PC-3 (cell line): ENCODE measurements around the gene SKIDA1. TPM values are rescaled to one million over a fixed set of nuclear protein-coding genes. Genes with fewer than 3 reads are reported as not detected.

Experiments
- ATAC-seq: fragments of 200-7000 bp; cut with Tn5 transposase; 2 replicates; pipeline ENCODE4 v1.9.1; 2020; ENCODE audit warnings: mild to moderate bottlenecking, moderate library complexity
- BruUV-seq: library from RNA; stranded (reverse); fragments of 400-500 nt; replicated peaks from 2 replicates; lab custom pipeline; 2021; lab: Mats Ljungman, UMichigan
- CTCF ChIA-PET: fragments of 300-600 bp; sonication (Branson Sonifier 250); formaldehyde crosslinking; loops from one replicate; lab custom pipeline; 2022; ENCODE audit warnings: antibody characterized with exemption; lab: Charles Lee
- POLR2A ChIA-PET: fragments of 300-600 bp; sonication (Branson Sonifier 250); formaldehyde crosslinking; loops from one replicate; lab custom pipeline; 2022; ENCODE audit warnings: antibody characterized with exemption; ENCODE audit not compliant: unreplicated experiment; lab: Charles Lee
- DNase-seq: peaks from one replicate; pipeline ENCODE4 v3.0.0-alpha.2; 2015
- H2AFZ ChIP-seq: fragments of 300-600 bp; sonication (generic); 2 replicates; pipeline ENCODE4 v1.6.0; 2016; ENCODE audit warnings: antibody characterized with exemption, low read length
- H3F3A ChIP-seq: fragments of 300-600 bp; sonication (generic); one replicate; pipeline ENCODE4 v1.6.0; 2017; ENCODE audit warnings: antibody characterized with exemption, low read length, control low read depth, mild to moderate bottlenecking; ENCODE audit not compliant: unreplicated experiment
- H3K27ac ChIP-seq: fragments of 300-600 bp; sonication (generic); 2 replicates; pipeline ENCODE4 v1.5.1; 2016; ENCODE audit warnings: mild to moderate bottlenecking, low read length
- H3K27me3 ChIP-seq: fragments of 300-600 bp; sonication (generic); 2 replicates; pipeline ENCODE4 v1.6.1; 2016; ENCODE audit warnings: low read length, mixed read lengths
- H3K36me3 ChIP-seq: fragments of 300-600 bp; sonication (generic); 2 replicates; pipeline ENCODE4 v1.6.1; 2016; ENCODE audit warnings: low read depth, mixed run types, low read length, mixed read lengths
- H3K4me1 ChIP-seq: fragments of 300-600 bp; sonication (generic); 2 replicates; pipeline ENCODE4 v1.5.1; 2016; ENCODE audit warnings: low read length; ENCODE audit not compliant: insufficient read depth
- H3K4me2 ChIP-seq: fragments of 300-600 bp; sonication (generic); 2 replicates; pipeline ENCODE4 v1.6.0; 2016; ENCODE audit warnings: low read length
- H3K4me3 ChIP-seq: fragments of 300-600 bp; sonication (generic); 2 replicates; pipeline ENCODE4 v1.5.1; 2016; ENCODE audit warnings: mild to moderate bottlenecking, low read length, mixed read lengths
- H3K79me2 ChIP-seq: fragments of 300-600 bp; sonication (generic); 2 replicates; pipeline ENCODE4 v1.6.1; 2017; ENCODE audit warnings: low read length, mixed read lengths
- H3K9ac ChIP-seq: fragments of 300-600 bp; sonication (generic); 2 replicates; pipeline ENCODE4 v1.6.0; 2016; ENCODE audit warnings: mild to moderate bottlenecking, low read length
- H3K9me2 ChIP-seq: fragments of 300-600 bp; sonication (generic); replicated peaks from 2 replicates; pipeline ENCODE4 v1.6.1; 2016; ENCODE audit warnings: mixed run types, low read length, mixed read lengths
- H3K9me3 ChIP-seq: fragments of 300-600 bp; sonication (generic); 2 replicates; pipeline ENCODE4 v1.6.1; 2016; ENCODE audit warnings: low read length, mixed read lengths
- H4K20me1 ChIP-seq: fragments of 300-600 bp; sonication (generic); 2 replicates; pipeline ENCODE4 v1.6.1; 2016; ENCODE audit warnings: low read length, mixed read lengths
- CTCF ChIP-seq: fragments of 300-600 bp; sonication (generic); conservative IDR thresholded peaks from 2 replicates; pipeline ENCODE4 v1.5.1; 2017; ENCODE audit warnings: antibody characterized with exemption, low read depth, mild to moderate bottlenecking, low read length
- EZH2 ChIP-seq: fragments of 300-600 bp; sonication (generic); IDR thresholded peaks from one replicate; pipeline ENCODE4 v1.6.1; 2017; ENCODE audit warnings: antibody characterized with exemption, mild to moderate bottlenecking, low read length; ENCODE audit not compliant: unreplicated experiment
- EZH2phosphoT487 ChIP-seq: fragments of 300-600 bp; sonication (generic); IDR thresholded peaks from 2 replicates; pipeline ENCODE4 v1.6.1; 2018; ENCODE audit warnings: mild to moderate bottlenecking, antibody characterized with exemption, low read length, borderline replicate concordance
- intact Hi-C: fragments of 100-400 bp; cut with micrococcal nuclease; formaldehyde crosslinking; loops from 2 replicates; pipeline ENCODE4 v1.9.0; 2023
- total RNA-seq: library from RNA; depleted of rRNA; stranded (reverse); fragments of >200 nt; gene quantifications from 2 replicates; pipeline ENCODE4 v1.2.3, GENCODE V29; 2014

Gene SKIDA1
- total RNA-seq, 1 experiment from 2014 or later, result 0.26 TPM

DNA sequence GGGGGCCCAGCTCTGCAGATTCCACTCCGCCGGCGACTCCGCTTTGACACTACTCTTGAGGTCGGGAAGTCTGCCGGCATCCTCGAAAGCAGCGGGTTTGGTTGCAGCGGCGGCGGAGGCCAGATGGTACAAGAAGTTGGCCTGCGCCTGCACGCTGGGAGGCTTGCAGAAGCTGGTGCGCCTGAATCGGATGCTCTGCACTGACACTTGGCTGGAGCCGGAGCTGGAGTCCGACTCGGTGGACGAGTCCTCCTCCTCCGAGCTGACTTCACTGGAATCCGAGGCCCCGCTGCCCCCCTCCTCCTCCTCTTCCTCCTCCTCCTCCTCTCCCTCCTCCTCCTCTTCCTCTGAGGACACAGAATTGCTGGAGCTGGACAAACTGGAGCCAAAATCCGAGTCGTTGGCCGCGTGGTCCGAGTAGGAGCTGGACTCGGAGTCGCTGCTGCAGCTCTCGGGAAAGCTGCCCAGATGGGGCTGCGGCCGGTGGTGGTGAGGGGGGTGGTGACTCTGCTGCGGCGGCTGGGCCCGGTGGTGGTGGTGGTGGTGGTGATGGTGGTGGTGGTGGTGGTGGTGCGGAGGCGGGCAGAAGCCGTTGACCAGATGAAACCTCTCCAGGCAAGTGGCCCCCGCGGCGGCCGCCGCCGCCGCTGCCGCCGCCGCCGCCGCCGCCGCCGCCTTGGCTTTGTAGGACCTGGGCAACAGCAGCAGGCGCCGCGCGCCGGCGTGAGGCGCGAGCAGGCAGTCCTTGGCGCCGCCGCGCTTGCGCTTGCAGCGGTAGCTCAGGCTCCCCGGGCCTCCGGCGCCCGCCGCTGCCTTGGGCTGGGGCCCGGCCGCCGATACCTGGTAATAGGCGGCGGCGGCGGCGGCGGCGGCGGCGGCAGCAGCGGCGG is 9.0 kb downstream of the SKIDA1 start:
- intact Hi-C loops, result no loop called here
- peak overlapping the region; percentile 94 for H3K4me2 ChIP-seq
- DNase-seq (peak; percentile 55), ATAC-seq (peak; percentile 60)
- peak overlapping the region; percentile 86 for H3K4me3 ChIP-seq
- POLR2A ChIA-PET, result interaction anchor here (0.6 kb wide), 1 partner anchor 286 kb away, joined by 4 read pairs; no protein-coding TSS in a partner anchor
- peak overlapping the region; percentile 84 for H2AFZ ChIP-seq
- H4K20me1 ChIP-seq, result no peaks in the 10 kb centered on the region
- H3K27ac ChIP-seq, result no peak overlapping the region
- no peaks in the 10 kb centered on the region for H3K27me3 ChIP-seq
- no peaks in the 10 kb centered on the region for H3K79me2 ChIP-seq
- CTCF ChIA-PET, result interaction anchor here (0.7 kb wide), 1 partner anchor 21 kb away, joined by 3 read pairs; no protein-coding TSS in a partner anchor
- no peaks in the 10 kb centered on the region for H3K9me2 ChIP-seq
- H3F3A ChIP-seq, result no peaks in the 10 kb centered on the region
- H3K36me3 ChIP-seq, result no peaks in the 10 kb centered on the region
- TF ChIP-seq CTCF, result no peak
- no peak for TF ChIP-seq EZH2
- TF ChIP-seq EZH2phosphoT487, result no peak
- H3K9me3 ChIP-seq, result no peaks in the 10 kb centered on the region
- H3K4me1 ChIP-seq, result peaks cover 17% of the 10 kb centered on the region
- no TSS peak for BruUV-seq
- H3K9ac ChIP-seq, result peak overlapping the region; percentile 46; the same call in 1 of the 2 replicates

DNA sequence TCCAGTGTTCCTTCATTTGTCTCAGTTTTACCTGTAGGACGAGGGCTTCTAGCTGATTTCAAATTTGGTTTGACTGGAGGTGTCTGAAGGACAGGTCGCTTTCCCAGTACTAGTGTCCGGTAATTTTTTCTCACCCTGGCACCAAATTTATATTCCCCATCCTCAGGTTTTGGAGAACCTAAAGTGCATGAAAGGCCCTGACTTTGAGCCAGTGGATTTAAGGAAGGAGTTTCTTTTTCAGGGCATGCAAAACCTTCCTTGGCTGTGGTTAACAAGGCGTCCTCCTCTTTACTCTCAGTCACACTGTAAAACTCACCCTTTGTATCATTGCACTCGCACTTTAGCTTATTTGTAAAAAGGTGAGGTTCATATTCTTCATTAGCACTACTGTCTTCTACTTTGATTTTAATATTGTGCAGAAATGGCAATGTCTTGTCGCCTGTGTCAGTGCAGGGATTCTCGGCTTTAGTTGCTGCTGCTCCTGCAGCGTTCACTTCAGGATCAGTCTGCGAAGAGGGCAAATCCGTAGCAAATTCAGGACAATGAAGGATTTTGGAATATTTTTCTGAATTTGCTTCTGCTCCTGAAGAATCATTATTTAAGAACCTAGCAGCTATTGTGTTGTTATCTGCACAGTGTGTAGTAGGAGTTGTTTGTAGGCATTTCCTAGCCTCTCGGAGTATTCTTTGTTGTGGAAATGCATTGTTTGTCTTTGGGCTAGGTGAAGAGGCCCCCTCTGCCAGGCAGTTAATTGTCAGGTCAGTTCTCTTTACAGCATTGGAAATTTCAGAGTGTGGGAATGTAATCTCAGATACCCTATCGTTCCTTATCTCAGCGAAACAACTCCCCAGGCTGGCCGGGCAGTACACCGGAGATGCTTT is 9.9 kb downstream of the SKIDA1 start:
- H4K20me1 ChIP-seq, result no peaks in the 10 kb centered on the region
- no peaks in the 10 kb centered on the region for H3K79me2 ChIP-seq
- H3K27me3 ChIP-seq, result no peaks in the 10 kb centered on the region
- peak overlapping the region; percentile 83 for H3K4me3 ChIP-seq
- CTCF ChIA-PET, result no interaction called here
- H2AFZ ChIP-seq, result peak overlapping the region; percentile 84
- H3K9me2 ChIP-seq, result no peaks in the 10 kb centered on the region
- ATAC-seq (no peak), DNase-seq (no peak)
- H3K36me3 ChIP-seq, result no peaks in the 10 kb centered on the region
- H3K27ac ChIP-seq, result no peak overlapping the region
- H3K4me1 ChIP-seq, result peaks cover 17% of the 10 kb centered on the region
- no peak for TF ChIP-seq EZH2
- no peak for TF ChIP-seq CTCF
- no peak for TF ChIP-seq EZH2phosphoT487
- H3K9me3 ChIP-seq, result no peaks in the 10 kb centered on the region
- BruUV-seq, result no TSS peak
- peak overlapping the region; percentile 94 for H3K4me2 ChIP-seq
- H3F3A ChIP-seq, result no peaks in the 10 kb centered on the region
- POLR2A ChIA-PET, result no interaction called here
- H3K9ac ChIP-seq, result peak overlapping the region; percentile 46; the same call in 1 of the 2 replicates
- intact Hi-C loops, result no loop called here
